PFSK-1 (cell line): ENCODE measurements around the gene HHAT.

Experiments used
- FOXP2 ChIP-seq: optimal IDR thresholded peaks from 2 replicates; pipeline ENCODE3; 2011; ENCODE audit warnings: borderline replicate concordance, control low read depth, inconsistent platforms; ENCODE audit not compliant: insufficient read depth; ENCODE audit errors: extremely low read length, extremely low read depth
- POLR2AphosphoS5 ChIP-seq: IDR thresholded peaks from 2 replicates; pipeline ENCODE4 v1.6.1; 2012; ENCODE audit warnings: low read depth, mild to moderate bottlenecking, control low read depth, low read length, moderate library complexity
- REST ChIP-seq, 2 experiments: IDR thresholded peaks; 2 replicates each; pipeline versions ENCODE4 v1.6.1 to v1.8.0; 2011 to 2012; ENCODE audit warnings: low read depth in 2 of 2, low read length in 2 of 2, control low read depth in 1 of 2, inconsistent platforms in 1 of 2, mild to moderate bottlenecking in 1 of 2, moderate library complexity in 1 of 2; ENCODE audit not compliant: insufficient read depth in 1 of 2
- TAF1 ChIP-seq: IDR thresholded peaks from 2 replicates; pipeline ENCODE4 v1.6.1; 2012; ENCODE audit warnings: low read length, control low read depth, borderline replicate concordance; ENCODE audit not compliant: insufficient read depth

- no peak for TF ChIP-seq FOXP2
- TF ChIP-seq TAF1: no peak
- TF ChIP-seq POLR2AphosphoS5: no peak
- TF ChIP-seq REST (IDR thresholded peaks at IDR 0.05; ENCODE audit: insufficient read depth in 1 of 2, low read depth in 2 of 2, low read length in 2 of 2): no peak
Observed at GRCh38 chr1:210441028-210441427, 112.3 kb downstream of the HHAT start.
